MM.1S (cell line): ENCODE results near the gene TLDC2.
"Not testable (repeated sequence)": the region's sequence is repeated elsewhere in the genome, so short reads cannot be mapped to it uniquely, and the experiment has no call there.

Experiments
- DNase-seq: peaks from one replicate; pipeline ENCODE4 v3.0.0-alpha.2; 2015
- H2AFZ ChIP-seq: fragments of 300-600 bp; sonication (generic); 2 replicates; pipeline ENCODE4 v1.6.0; 2016; ENCODE audit warnings: antibody characterized with exemption, low read length
- H3F3A ChIP-seq: fragments of 300-600 bp; sonication (generic); 2 replicates; pipeline ENCODE4 v1.6.1; 2016; ENCODE audit warnings: mild to moderate bottlenecking, antibody characterized with exemption, low read length, moderate library complexity, mixed read lengths; ENCODE audit not compliant: insufficient read depth
- H3K27ac ChIP-seq: fragments of 300-600 bp; sonication (generic); 2 replicates; pipeline ENCODE4 v1.5.1; 2016; ENCODE audit warnings: mild to moderate bottlenecking, low read length
- H3K27me3 ChIP-seq: fragments of 300-600 bp; sonication (generic); replicated peaks from 2 replicates; pipeline ENCODE4 v1.6.0; 2016; ENCODE audit warnings: low read length; ENCODE audit not compliant: insufficient read depth
- H3K36me3 ChIP-seq: fragments of 300-600 bp; sonication (generic); replicated peaks from 2 replicates; pipeline ENCODE4 v1.6.1; 2016; ENCODE audit warnings: mild to moderate bottlenecking, low read length, mixed read lengths; ENCODE audit not compliant: insufficient read depth
- H3K4me1 ChIP-seq: fragments of 300-600 bp; sonication (generic); 2 replicates; pipeline ENCODE4 v1.6.1; 2016; ENCODE audit warnings: low read length, mixed read lengths
- H3K4me2 ChIP-seq: fragments of 300-600 bp; sonication (generic); 2 replicates; pipeline ENCODE4 v1.6.0; 2016; ENCODE audit warnings: low read depth, low read length
- H3K4me3 ChIP-seq: fragments of 300-600 bp; sonication (generic); 2 replicates; pipeline ENCODE4 v1.5.1; 2016; ENCODE audit warnings: low read length, mixed read lengths
- H3K79me2 ChIP-seq: fragments of 300-600 bp; sonication (generic); 2 replicates; pipeline ENCODE4 v1.6.1; 2016; ENCODE audit warnings: mixed run types, low read length, mixed read lengths
- H3K9ac ChIP-seq: fragments of 300-600 bp; sonication (generic); 2 replicates; pipeline ENCODE4 v1.6.1; 2016; ENCODE audit warnings: low read length, mixed read lengths
- H3K9me2 ChIP-seq: fragments of 300-600 bp; sonication (generic); replicated peaks from 2 replicates; pipeline ENCODE4 v1.6.1; 2016; ENCODE audit warnings: mild to moderate bottlenecking, low read length, mixed read lengths; ENCODE audit not compliant: insufficient read depth
- H3K9me3 ChIP-seq: fragments of 300-600 bp; sonication (generic); replicated peaks from 2 replicates; pipeline ENCODE4 v1.6.1; 2016; ENCODE audit warnings: mild to moderate bottlenecking, low read length, mixed read lengths; ENCODE audit not compliant: insufficient read depth
- H4K20me1 ChIP-seq: fragments of 300-600 bp; sonication (generic); 2 replicates; pipeline ENCODE4 v1.6.1; 2016; ENCODE audit warnings: mild to moderate bottlenecking, low read length, moderate library complexity, mixed read lengths; ENCODE audit not compliant: insufficient read depth
- EZH2 ChIP-seq: fragments of 300-600 bp; sonication (generic); optimal IDR thresholded peaks from 2 replicates; pipeline ENCODE3; 2017; ENCODE audit warnings: low read depth, mild to moderate bottlenecking, antibody characterized with exemption, low read length, mixed read lengths
- EZH2phosphoT487 ChIP-seq: fragments of 300-600 bp; sonication (generic); IDR thresholded peaks from 2 replicates; pipeline ENCODE4 v1.6.1; 2018; ENCODE audit warnings: antibody characterized with exemption, low read length
- TF ChIP-seq, protein P1 (sequence below): fragments of 300-600 bp; sonication (generic); IDR thresholded peaks from 2 replicates; pipeline ENCODE4 v1.5.1; 2016; ENCODE audit warnings: antibody characterized with exemption, low read length, mixed read lengths

The TLDC2 gene

GRCh38 chr20:36871640-36872570 lies 4.0 kb upstream of the TLDC2 start:
- H3K4me2 ChIP-seq, result no peak overlapping the region
- no peaks in the 10 kb centered on the region for H3K36me3 ChIP-seq
- no peak overlapping the region for H3K27ac ChIP-seq
- H3F3A ChIP-seq, result peaks cover 11% of the 10 kb centered on the region; the same call in 1 of the 2 replicates
- H2AFZ ChIP-seq, result no peak overlapping the region
- H3K27me3 ChIP-seq, result no peaks in the 10 kb centered on the region
- TF ChIP-seq EZH2phosphoT487 (no peak), EZH2 (no peak)
- TF ChIP-seq, protein P1, sequence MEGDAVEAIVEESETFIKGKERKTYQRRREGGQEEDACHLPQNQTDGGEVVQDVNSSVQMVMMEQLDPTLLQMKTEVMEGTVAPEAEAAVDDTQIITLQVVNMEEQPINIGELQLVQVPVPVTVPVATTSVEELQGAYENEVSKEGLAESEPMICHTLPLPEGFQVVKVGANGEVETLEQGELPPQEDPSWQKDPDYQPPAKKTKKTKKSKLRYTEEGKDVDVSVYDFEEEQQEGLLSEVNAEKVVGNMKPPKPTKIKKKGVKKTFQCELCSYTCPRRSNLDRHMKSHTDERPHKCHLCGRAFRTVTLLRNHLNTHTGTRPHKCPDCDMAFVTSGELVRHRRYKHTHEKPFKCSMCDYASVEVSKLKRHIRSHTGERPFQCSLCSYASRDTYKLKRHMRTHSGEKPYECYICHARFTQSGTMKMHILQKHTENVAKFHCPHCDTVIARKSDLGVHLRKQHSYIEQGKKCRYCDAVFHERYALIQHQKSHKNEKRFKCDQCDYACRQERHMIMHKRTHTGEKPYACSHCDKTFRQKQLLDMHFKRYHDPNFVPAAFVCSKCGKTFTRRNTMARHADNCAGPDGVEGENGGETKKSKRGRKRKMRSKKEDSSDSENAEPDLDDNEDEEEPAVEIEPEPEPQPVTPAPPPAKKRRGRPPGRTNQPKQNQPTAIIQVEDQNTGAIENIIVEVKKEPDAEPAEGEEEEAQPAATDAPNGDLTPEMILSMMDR, result no peak
- no peaks in the 10 kb centered on the region for H3K79me2 ChIP-seq
- no peaks in the 10 kb centered on the region for H4K20me1 ChIP-seq
- no peak for DNase-seq
- H3K9me2 ChIP-seq, result no peaks in the 10 kb centered on the region
- H3K4me1 ChIP-seq, result peaks cover 23% of the 10 kb centered on the region
- H3K9ac ChIP-seq, result no peak overlapping the region
- no peaks in the 10 kb centered on the region for H3K9me3 ChIP-seq
- H3K4me3 ChIP-seq, result no peak overlapping the region

GRCh38 chr20:36872852-36873251 lies 3.1 kb upstream of the TLDC2 start:
- no peak for DNase-seq
- no peak overlapping the region for H3K9ac ChIP-seq
- peaks cover 8% of the 10 kb centered on the region; the same call in 1 of the 2 replicates for H3F3A ChIP-seq
- H3K9me3 ChIP-seq, result no peaks in the 10 kb centered on the region
- H2AFZ ChIP-seq, result no peak overlapping the region
- H3K27ac ChIP-seq, result no peak overlapping the region
- H3K27me3 ChIP-seq, result no peaks in the 10 kb centered on the region
- no peak overlapping the region for H3K4me3 ChIP-seq
- peaks cover 19% of the 10 kb centered on the region for H3K4me1 ChIP-seq
- H3K9me2 ChIP-seq, result no peaks in the 10 kb centered on the region
- H3K36me3 ChIP-seq, result no peaks in the 10 kb centered on the region
- no peaks in the 10 kb centered on the region for H4K20me1 ChIP-seq
- no peaks in the 10 kb centered on the region for H3K79me2 ChIP-seq
- H3K4me2 ChIP-seq, result no peak overlapping the region
- TF ChIP-seq EZH2, result no peak
- TF ChIP-seq, protein P1, result no peak
- TF ChIP-seq EZH2phosphoT487, result no peak

DNA sequence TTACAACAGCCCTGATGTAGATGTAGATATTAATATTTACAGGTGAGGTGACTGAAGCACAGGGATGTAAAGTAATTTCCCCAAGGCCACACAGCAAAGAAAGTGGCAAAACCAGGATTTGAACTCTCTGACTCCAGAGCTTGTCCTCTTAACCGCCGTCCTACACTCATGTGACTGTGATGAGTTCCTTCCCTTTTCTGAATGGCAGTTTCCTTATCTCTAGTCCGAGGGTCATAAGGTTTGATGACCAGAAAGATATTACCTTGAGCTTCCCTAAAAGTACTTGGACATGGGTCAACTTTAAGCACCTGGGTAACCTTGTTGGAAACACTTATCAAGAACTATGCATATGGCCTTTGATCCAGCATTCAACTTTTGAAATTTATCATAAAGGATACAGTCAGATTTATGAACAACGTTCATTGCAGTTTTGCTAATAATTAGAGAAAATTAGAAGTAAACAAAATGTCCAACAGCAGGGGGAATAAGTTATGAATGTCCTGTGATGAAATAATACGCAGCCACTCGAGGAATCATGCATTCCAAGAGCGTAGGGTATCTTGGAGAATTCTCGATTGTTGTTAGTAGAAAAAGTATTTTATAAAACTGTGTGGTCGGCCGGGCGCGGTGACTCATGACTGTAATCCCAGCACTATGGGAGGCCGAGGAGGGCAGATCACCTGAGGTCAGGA lies 2.3 kb upstream of the TLDC2 start:
- H3F3A ChIP-seq, result peaks cover 8% of the 10 kb centered on the region; the same call in 1 of the 2 replicates
- DNase-seq, result no peak
- H3K27ac ChIP-seq, result no peak overlapping the region
- H3K9ac ChIP-seq, result no peak overlapping the region
- H3K4me3 ChIP-seq, result no peak overlapping the region
- H3K4me2 ChIP-seq, result no peak overlapping the region
- no peaks in the 10 kb centered on the region for H4K20me1 ChIP-seq
- H3K4me1 ChIP-seq, result peaks cover 19% of the 10 kb centered on the region
- H3K27me3 ChIP-seq, result no peaks in the 10 kb centered on the region
- H3K79me2 ChIP-seq, result no peaks in the 10 kb centered on the region
- H3K36me3 ChIP-seq, result no peaks in the 10 kb centered on the region
- H3K9me3 ChIP-seq, result no peaks in the 10 kb centered on the region
- no peak for TF ChIP-seq EZH2phosphoT487
- TF ChIP-seq EZH2, result no peak
- TF ChIP-seq, protein P1, result no peak
- H2AFZ ChIP-seq, result no peak overlapping the region
- H3K9me2 ChIP-seq, result no peaks in the 10 kb centered on the region

- Histone ChIP-seq H2AFZ (peak overlapping the region; percentile 54), H3K4me1 (peaks cover 19% of the 10 kb centered on the region), H3K9ac (peak overlapping the region; percentile 66), H3K27ac (peak overlapping the region; percentile 90), H3K4me2 (peak overlapping the region; percentile 65)
- H3K36me3 ChIP-seq, H4K20me1 ChIP-seq, H3K9me3 ChIP-seq, H3K27me3 ChIP-seq, H3F3A ChIP-seq, H3K79me2 ChIP-seq, H3K4me3 ChIP-seq, H3K9me2 ChIP-seq: not testable (repeated sequence)
- DNase-seq, result peak; percentile 72
These were observed 845 bp upstream of the TLDC2 start for GRCh38 chr20:36875093-36875492.
